HFF-Myc (cell line): Measurements from ENCODE around the gene NME1.
"Not testable (repeated sequence)": the region's sequence is repeated elsewhere in the genome, so short reads cannot be mapped to it uniquely, and the experiment has no call there.

Experiments
- DNase-seq: peaks from one replicate; pipeline ENCODE4 v3.0.0-alpha.2; 2011; ENCODE audit warnings: low read depth; ENCODE audit errors: extremely low read depth
- H3K4me3 ChIP-seq: replicated peaks from 2 replicates; pipeline ENCODE4 v1.5.1; 2011; ENCODE audit warnings: low read depth, mild to moderate bottlenecking, control low read depth, low read length
- TF ChIP-seq, protein P1 (sequence below): IDR thresholded peaks from 2 replicates; pipeline ENCODE4 v1.5.1; 2012; ENCODE audit warnings: mild to moderate bottlenecking, low read depth, low read length, control low read depth; ENCODE audit errors: missing control alignments

NME1 gene

DNA sequence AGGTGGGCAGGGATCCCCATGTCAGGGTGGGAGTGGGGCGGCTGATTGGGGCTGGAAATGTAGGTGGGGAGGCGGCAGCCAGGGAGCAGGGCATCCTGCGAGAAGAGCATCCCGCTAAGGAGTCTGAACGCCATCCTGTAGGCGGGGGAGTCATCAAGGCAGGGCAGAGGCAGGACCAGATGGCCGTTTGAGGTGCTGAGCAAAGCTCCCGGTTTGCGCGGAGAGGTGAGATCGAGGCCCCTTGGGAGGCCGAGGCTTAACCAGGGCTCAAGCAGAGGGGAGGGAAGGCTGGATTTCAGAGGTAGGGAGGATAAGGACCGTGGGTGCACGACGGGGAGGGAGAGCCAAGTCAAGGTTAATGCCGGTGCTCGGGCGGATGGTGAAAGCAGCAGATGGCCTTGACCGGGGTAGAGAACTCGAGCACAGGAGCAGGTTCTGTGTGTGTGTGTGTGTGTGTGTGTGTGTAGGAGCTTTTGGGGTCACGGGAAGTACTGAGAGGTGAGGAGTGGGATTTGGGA is 12.4 kb downstream of the NME1 start:
- no peak for DNase-seq
- TF ChIP-seq, protein P1, sequence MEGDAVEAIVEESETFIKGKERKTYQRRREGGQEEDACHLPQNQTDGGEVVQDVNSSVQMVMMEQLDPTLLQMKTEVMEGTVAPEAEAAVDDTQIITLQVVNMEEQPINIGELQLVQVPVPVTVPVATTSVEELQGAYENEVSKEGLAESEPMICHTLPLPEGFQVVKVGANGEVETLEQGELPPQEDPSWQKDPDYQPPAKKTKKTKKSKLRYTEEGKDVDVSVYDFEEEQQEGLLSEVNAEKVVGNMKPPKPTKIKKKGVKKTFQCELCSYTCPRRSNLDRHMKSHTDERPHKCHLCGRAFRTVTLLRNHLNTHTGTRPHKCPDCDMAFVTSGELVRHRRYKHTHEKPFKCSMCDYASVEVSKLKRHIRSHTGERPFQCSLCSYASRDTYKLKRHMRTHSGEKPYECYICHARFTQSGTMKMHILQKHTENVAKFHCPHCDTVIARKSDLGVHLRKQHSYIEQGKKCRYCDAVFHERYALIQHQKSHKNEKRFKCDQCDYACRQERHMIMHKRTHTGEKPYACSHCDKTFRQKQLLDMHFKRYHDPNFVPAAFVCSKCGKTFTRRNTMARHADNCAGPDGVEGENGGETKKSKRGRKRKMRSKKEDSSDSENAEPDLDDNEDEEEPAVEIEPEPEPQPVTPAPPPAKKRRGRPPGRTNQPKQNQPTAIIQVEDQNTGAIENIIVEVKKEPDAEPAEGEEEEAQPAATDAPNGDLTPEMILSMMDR = no peak
- H3K4me3 ChIP-seq = peak overlapping the region; percentile 95

DNA sequence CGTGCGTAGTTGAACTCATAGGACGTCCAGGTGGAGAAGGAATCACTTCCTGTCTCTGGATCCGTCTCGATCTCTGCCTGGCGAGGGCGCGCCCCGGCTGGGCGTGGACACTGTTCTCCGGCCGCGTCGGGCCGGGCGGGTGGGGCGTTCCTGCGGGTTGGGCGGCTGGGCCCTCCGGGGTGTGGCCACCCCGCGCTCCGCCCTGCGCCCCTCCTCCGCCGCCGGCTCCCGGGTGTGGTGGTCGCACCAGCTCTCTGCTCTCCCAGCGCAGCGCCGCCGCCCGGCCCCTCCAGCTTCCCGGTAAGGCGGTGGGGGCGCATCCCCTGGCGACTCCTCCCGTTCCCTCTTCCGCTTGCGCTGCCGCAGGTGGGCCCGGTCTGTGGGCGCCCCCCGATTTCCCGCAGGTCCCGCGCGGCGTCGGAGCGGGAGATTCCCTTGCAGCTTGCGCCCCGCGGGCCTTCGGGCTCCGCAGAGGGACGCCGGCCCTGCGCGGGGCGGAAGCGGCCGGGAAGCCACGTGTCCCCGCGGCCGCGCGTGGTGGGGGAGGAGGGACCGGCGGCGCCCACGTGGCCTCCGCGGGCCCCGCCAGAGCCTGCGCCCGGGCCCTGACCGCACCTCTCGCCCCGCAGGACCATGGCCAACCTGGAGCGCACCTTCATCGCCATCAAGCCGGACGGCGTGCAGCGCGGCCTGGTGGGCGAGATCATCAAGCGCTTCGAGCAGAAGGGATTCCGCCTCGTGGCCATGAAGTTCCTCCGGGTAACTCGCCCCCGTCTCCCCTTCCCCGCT is 13.0 kb downstream of the NME1 start, which contains the start of gene NME2:
TSS of gene NME2 (plus strand) at position 214 of the 789 bp plus-strand sequence. CDS start at position 634, 420 bp downstream.
- DNase-seq = peak; percentile 61
- TF ChIP-seq, protein P1 = no peak
- peak within 1 kb of the TSS; percentile 95 for H3K4me3 ChIP-seq

DNA sequence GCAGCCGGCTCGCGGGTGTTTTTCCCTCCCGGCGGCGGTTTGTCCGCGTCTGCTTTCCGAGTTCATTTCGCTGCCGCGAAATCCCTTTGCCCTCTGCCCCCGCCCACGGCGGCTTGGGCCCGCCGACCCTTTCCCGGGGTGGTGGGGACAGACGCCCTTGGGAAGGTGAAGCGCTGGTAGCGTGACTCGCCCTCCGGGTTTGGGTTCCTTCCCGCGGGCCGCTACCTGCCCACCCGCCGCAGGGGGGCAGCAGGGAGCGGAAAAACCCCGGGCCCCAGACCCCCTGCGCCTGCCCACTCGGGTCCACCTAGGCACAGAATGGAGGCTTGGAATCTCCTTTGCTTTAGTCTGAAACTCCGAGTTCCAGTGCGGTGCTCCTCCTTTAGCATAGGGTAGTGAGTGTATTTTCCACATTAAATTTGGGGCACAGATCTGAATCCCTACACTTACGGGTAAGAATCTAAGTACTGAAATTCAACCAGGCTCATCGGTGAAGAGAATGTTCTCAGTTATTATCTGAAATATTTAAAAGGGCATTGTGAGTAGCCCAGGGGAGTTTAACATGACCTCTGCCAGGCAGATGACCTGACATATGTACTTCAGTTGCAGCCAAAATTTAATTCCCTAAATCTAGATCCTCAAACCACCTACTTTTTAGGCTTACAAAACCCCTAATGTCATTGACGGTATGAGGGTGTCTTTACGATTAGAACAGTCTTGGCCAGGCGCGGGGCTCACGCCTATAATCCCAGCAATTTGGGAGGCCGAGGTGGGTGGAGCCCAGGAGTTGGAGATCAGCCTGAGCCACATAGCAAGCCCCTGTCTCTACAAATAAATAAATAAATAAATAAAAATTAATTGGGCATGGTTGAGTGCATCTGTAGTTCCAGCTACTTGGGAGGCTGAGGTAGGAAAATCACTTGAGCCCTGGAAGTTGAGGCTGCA is 13.9 kb downstream of the NME1 start:
- no peak for DNase-seq
- peak overlapping the region; percentile 95 for H3K4me3 ChIP-seq
- TF ChIP-seq, protein P1 = peak; percentile 76

DNA sequence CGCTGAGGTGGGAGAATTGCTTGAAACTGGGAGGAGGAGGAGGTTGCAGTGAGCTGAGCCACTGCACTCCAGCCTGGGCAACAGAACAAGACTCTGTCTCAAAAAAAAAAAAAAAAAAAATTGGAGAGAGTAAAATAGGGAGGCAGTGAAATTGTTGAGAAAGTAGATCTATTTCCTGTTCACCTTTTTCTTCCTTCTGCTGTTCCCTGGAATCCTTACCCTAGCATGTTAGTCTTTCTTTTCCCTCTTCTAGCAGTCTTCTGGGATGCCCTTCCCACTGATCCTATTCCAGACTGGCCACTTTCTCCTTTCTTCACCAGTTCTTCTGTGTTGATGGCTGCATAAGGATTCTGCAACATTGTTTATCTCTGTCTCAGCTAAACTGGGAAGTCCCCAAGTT is 16.0 kb downstream of the NME1 start:
- H3K4me3 ChIP-seq = peak overlapping the region; percentile 95; the same call in 1 of the 2 replicates
- DNase-seq = no peak
- TF ChIP-seq, protein P1 = no peak

DNA sequence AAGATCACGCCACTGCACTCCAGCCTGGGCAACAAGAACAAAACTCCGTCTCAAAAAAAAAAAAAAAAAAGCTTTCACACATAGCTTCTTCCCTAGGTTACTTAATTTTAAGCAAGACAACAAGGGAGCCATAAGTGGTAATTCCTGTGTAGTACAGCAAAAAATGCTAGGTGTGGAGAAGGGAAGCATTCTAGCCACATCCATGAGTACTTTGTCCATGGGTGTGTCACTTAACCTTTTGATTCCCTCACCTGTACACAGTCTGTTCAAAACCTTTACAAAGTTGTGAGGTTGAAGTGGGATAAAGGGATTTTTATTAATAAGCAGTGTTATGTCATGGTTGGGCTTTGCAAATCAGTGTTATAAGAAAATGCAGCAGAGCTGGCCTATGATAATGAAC is 17.4 kb downstream of the NME1 start:
- no peak overlapping the region for H3K4me3 ChIP-seq
- TF ChIP-seq, protein P1 = no peak
- no peak for DNase-seq

DNA sequence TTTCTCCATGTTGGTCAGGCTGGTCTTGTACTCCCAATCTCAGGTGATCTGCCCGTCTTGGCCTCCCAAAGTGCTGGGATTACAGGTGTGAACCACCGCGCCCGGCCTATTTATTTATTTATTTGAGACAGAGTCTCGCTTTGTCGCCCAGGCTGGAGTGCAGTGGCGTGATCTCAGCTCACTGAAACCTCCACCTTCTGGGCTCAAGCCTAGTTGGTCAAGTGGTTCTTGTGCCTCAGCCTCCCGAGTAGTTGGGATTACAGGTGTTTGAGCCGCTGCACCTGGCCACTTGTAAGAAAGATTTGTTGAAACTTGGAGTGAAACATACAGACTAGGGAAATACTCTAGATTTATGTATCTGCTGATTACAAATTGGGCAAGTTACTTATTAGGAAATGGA is 18.7 kb downstream of the NME1 start:
- not testable (repeated sequence) for H3K4me3 ChIP-seq, DNase-seq

DNA sequence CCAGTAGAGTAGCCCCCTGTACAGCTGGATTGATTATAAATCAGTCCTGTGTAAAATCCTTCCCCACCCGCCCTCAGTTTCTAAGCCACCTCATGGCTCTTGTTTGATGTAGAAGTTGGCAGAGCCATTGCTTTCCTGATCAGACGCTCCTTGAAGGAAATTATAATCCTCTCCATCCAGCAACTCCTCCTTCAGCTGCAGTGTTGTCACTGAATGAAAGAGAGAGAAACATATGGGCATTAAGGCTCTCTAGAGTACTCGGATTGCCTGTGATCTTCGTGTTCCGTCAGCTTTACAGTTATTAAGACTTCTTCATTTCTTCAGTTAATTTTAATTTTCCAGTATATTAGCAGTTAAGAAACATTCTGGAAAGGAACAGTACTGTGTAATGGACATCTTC is 27.1 kb downstream of the NME1 start:
- TF ChIP-seq, protein P1 = no peak
- DNase-seq = no peak
- H3K4me3 ChIP-seq = no peak overlapping the region
